ENCODE data around the gene CPNE8.

The CPNE8 gene

DNA sequence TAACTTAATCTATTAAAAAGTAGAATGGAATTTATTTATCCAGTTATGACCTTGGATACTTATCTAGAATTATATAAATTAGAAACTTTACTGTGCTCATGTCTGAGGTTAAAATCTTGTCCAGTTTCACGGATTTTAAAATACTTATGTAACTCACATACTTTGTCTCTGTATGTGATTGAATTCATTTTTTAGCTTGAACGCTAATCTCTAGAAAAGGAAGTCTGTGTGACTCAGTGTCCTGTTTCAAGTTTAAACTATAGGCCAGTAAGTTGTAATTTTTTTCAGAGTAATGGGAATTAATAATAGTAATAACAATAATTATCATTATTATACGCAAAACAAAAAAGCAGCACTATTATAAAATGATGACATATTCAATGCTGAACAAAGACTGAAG is 168.6 kb downstream of the CPNE8 start:
- no peaks in the 10 kb centered on the region for H3K36me3 Mint-ChIP-seq (ENCODE audit: low read depth)
- no peaks in the 10 kb centered on the region for H3K9me3 Mint-ChIP-seq
- TF ChIP-seq, protein P1, sequence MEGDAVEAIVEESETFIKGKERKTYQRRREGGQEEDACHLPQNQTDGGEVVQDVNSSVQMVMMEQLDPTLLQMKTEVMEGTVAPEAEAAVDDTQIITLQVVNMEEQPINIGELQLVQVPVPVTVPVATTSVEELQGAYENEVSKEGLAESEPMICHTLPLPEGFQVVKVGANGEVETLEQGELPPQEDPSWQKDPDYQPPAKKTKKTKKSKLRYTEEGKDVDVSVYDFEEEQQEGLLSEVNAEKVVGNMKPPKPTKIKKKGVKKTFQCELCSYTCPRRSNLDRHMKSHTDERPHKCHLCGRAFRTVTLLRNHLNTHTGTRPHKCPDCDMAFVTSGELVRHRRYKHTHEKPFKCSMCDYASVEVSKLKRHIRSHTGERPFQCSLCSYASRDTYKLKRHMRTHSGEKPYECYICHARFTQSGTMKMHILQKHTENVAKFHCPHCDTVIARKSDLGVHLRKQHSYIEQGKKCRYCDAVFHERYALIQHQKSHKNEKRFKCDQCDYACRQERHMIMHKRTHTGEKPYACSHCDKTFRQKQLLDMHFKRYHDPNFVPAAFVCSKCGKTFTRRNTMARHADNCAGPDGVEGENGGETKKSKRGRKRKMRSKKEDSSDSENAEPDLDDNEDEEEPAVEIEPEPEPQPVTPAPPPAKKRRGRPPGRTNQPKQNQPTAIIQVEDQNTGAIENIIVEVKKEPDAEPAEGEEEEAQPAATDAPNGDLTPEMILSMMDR (IDR thresholded peaks at IDR 0.05; ENCODE audit: unreplicated experiment in 3 of 3), result no peak
- no peak overlapping the region for H3K4me3 Mint-ChIP-seq
- H3K27ac Mint-ChIP-seq, result no peak overlapping the region
- no peaks in the 10 kb centered on the region for H3K4me1 Mint-ChIP-seq
- no peaks in the 10 kb centered on the region for H3K27me3 Mint-ChIP-seq (ENCODE audit: low read depth)

DNA sequence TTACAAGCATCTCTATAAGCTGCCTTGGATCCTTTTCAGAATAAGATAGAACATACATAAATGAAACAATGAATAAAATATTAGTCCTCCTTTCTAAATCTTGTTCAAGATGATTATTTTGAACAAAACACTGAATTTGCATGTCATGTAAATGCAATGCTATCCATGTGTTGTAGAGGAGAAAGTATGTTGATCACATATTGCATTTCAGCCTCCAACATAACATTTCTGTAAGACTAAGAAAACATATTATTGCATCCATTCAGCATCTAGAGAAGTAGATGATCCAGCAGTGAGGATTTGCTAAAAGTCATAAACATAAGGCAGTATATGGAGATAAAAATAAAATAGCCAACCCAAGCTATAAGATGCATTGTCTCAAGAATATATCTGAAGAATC is 172.6 kb downstream of the CPNE8 start:
- Mint-ChIP-seq H3K36me3 (ENCODE audit: low read depth) (no peaks in the 10 kb centered on the region), H3K27me3 (ENCODE audit: low read depth) (no peaks in the 10 kb centered on the region), H3K27ac (no peak overlapping the region), H3K9me3 (no peaks in the 10 kb centered on the region), H3K4me1 (no peaks in the 10 kb centered on the region), H3K4me3 (no peak overlapping the region)
- TF ChIP-seq, protein P1 (IDR thresholded peaks at IDR 0.05; ENCODE audit: unreplicated experiment in 3 of 3), result no peak

DNA sequence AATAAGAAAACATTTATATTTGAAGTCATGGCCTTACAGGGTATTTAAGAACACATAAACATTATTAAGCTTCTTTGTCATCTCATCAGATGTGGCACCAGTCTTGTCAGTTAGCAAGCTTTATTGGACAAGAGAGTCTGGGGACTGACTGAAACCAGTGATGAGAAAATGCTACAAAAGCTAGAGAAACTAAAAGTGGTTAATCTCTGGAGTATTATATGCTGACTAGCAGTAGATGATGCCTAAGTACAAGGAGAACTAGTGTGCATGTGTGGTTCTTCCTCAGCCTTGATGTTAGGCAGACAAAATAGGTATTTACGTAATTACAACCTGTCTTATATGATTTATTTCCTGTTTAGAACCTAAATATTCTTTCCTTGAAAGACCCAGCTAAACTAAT is 176.5 kb downstream of the CPNE8 start:
- TF ChIP-seq, protein P1 (IDR thresholded peaks at IDR 0.05; ENCODE audit: unreplicated experiment in 3 of 3), result no peak
- no peaks in the 10 kb centered on the region for H3K9me3 Mint-ChIP-seq
- H3K4me1 Mint-ChIP-seq, result no peaks in the 10 kb centered on the region
- no peaks in the 10 kb centered on the region for H3K36me3 Mint-ChIP-seq (ENCODE audit: low read depth)
- no peak overlapping the region for H3K27ac Mint-ChIP-seq
- no peaks in the 10 kb centered on the region for H3K27me3 Mint-ChIP-seq (ENCODE audit: low read depth)
- no peak overlapping the region for H3K4me3 Mint-ChIP-seq

DNA sequence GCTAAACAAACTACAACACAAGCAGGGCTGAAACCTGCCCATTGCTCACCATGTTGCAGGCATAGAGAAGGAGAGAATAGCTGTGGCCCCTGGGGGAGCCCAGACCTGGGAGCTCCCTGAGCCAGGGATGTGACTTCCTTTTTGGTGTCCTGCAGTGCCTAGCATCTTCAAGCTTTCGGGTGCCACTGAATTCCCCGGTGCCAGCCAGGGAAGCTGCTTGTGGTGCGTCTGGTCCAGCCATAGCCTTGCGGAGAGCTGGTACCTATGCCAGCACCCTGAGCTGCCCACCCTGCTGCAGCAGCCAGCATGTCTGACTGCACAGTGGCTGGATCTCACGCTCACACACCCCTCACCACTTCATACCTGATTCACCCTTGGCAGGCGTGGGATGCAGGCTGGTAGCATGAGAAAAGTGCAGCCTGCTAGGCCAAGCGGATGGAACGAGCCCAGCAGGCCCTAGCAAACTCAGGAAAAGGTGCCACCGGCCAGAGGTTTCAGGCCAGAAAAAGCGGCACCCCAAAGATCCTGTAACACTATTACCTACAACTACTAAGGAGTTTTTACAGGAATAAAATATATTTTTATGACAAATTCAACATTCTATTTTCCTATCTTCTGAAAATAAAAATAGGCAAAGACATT is 183.7 kb downstream of the CPNE8 start:
- Mint-ChIP-seq H3K36me3 (ENCODE audit: low read depth) (no peaks in the 10 kb centered on the region), H3K4me3 (no peak overlapping the region), H3K27ac (no peak overlapping the region), H3K27me3 (ENCODE audit: low read depth) (no peaks in the 10 kb centered on the region), H3K9me3 (no peaks in the 10 kb centered on the region), H3K4me1 (no peaks in the 10 kb centered on the region)
- TF ChIP-seq, protein P1 (IDR thresholded peaks at IDR 0.05; ENCODE audit: unreplicated experiment in 3 of 3), result no peak

DNA sequence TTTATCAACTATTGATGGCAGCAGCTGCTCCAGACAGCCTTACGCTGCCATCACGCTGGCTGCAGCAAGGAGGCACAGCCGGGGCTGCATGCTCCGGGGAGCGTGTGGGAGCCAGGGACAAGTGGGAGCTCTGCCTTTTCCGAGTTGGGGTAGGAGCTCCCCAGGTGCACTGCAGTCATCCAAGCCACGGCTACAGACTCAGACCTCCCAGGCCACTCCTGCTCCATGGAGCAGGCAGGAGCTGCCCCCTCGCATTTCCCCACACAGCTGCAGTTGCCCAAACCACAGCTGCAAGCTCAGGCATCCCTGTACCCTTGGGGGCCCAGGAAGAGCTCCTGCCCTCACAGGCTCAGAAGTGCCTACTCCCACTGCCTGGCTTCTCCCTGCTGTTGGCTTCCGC is 184.7 kb downstream of the CPNE8 start:
- H3K4me1 Mint-ChIP-seq, result no peaks in the 10 kb centered on the region
- H3K36me3 Mint-ChIP-seq (ENCODE audit: low read depth), result no peaks in the 10 kb centered on the region
- H3K27me3 Mint-ChIP-seq (ENCODE audit: low read depth), result no peaks in the 10 kb centered on the region
- H3K27ac Mint-ChIP-seq, result no peak overlapping the region
- no peak overlapping the region for H3K4me3 Mint-ChIP-seq
- TF ChIP-seq, protein P1 (IDR thresholded peaks at IDR 0.05; ENCODE audit: unreplicated experiment in 3 of 3), result no peak
- peaks cover 8% of the 10 kb centered on the region for H3K9me3 Mint-ChIP-seq

DNA sequence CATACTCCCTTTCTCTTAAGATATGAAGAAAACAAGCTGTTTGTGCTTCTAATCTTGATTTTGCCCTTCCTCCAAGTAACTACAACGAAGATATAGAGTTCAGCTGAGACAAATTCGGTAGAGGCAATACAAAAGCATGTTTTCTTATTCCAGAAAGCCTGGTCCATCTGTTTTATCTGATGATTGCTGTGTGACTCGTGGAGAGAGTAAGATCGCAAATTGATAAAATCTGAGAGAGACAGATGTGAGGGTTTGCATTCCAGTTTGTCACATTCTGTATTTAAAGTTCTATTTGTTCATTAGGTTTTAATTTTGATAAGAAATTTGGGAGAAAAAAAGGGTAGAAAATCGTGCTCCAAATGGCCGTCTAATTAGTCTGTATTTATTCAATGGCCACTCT is 192.1 kb downstream of the CPNE8 start:
- no peaks in the 10 kb centered on the region for H3K36me3 Mint-ChIP-seq (ENCODE audit: low read depth)
- H3K4me3 Mint-ChIP-seq, result no peak overlapping the region
- TF ChIP-seq, protein P1 (IDR thresholded peaks at IDR 0.05; ENCODE audit: unreplicated experiment in 3 of 3), result no peak
- H3K27ac Mint-ChIP-seq, result no peak overlapping the region
- H3K4me1 Mint-ChIP-seq, result no peaks in the 10 kb centered on the region
- H3K27me3 Mint-ChIP-seq (ENCODE audit: low read depth), result no peaks in the 10 kb centered on the region
- peaks cover 8% of the 10 kb centered on the region for H3K9me3 Mint-ChIP-seq
